SK-N-SH (cell line): ENCODE measurements around the gene GAS2L1. TPM values are rescaled to one million over a fixed set of nuclear protein-coding genes. Genes with fewer than 3 reads are reported as not detected.

Experiments
- CTCF ChIA-PET: fragments of 300-600, 350-600 bp; formaldehyde crosslinking; extraction: SDS; loops from one replicate; lab custom pipeline; 2021; lab: Yijun Ruan, JAX
- POLR2A ChIA-PET: fragments of 350-600 bp; sonication (Branson Sonifier 250); formaldehyde crosslinking; extraction: SDS; loops from one replicate; lab custom pipeline; 2020; ENCODE audit warnings: antibody characterized with exemption, inconsistent platforms; lab: Yijun Ruan, JAX
- DNase-seq: peaks from one replicate; pipeline ENCODE4 v3.0.0; 2012
- H2AFZ ChIP-seq: fragments of 200-600 bp; sonication (generic); 2 replicates; pipeline ENCODE4 v1.8.1; 2016; ENCODE audit warnings: antibody characterized with exemption, mild to moderate bottlenecking, low read depth
- H3F3A ChIP-seq: fragments of 200-600 bp; sonication (generic); replicated peaks from 2 replicates; pipeline ENCODE3; 2016; ENCODE audit warnings: antibody characterized with exemption, mild to moderate bottlenecking; ENCODE audit not compliant: insufficient read depth
- H3K27ac ChIP-seq, 2 experiments: fragments of 200-500 bp in 1 of 2; fragments of 200-600 bp in 1 of 2; sonication (Bioruptor generic) in 1 of 2; sonication (generic), shearing (Covaris generic) in 1 of 2; 2 replicates each; pipeline versions ENCODE4 v1.5.1 to v1.6.1; 2014 to 2016; ENCODE audit warnings: low read depth in 2 of 2, inconsistent platforms in 1 of 2, low read length in 1 of 2, mild to moderate bottlenecking in 1 of 2, mixed read lengths in 1 of 2
- H3K27me3 ChIP-seq: fragments of 200-600 bp; sonication (generic), shearing (Covaris generic); 2 replicates; pipeline ENCODE4 v1.6.1; 2016; ENCODE audit warnings: mixed run types; ENCODE audit not compliant: insufficient read depth
- H3K36me3 ChIP-seq, 2 experiments: fragments of 200-500 bp in 1 of 2; fragments of 200-600 bp in 1 of 2; sonication (Bioruptor generic) in 1 of 2; sonication (generic) in 1 of 2; replicated peaks in 1 of 2; 2 replicates each; pipeline versions ENCODE3 to v1.5.1; 2014 to 2016; ENCODE audit warnings: low read length in 1 of 2, mild to moderate bottlenecking in 1 of 2; ENCODE audit not compliant: insufficient read depth in 2 of 2, control insufficient read depth in 1 of 2
- H3K4me1 ChIP-seq, 2 experiments: fragments of 200-500 bp in 1 of 2; fragments of 200-600 bp in 1 of 2; sonication (Bioruptor generic) in 1 of 2; sonication (generic), shearing (Covaris generic) in 1 of 2; 2 replicates each; pipeline versions ENCODE4 v1.5.1 to v1.6.1; 2014 to 2016; ENCODE audit warnings: low read depth in 1 of 2, low read length in 1 of 2, mixed run types in 1 of 2; ENCODE audit not compliant: insufficient read depth in 2 of 2, control insufficient read depth in 1 of 2
- H3K4me2 ChIP-seq: fragments of 200-600 bp; sonication (generic), shearing (Covaris generic); 2 replicates; pipeline ENCODE4 v1.6.1; 2017; ENCODE audit warnings: mixed run types
- H3K4me3 ChIP-seq, 2 experiments: fragments of 200-500 bp in 1 of 2; fragments of 200-600 bp in 1 of 2; sonication (Bioruptor generic) in 1 of 2; sonication (generic), shearing (Covaris generic) in 1 of 2; 2 replicates each; pipeline versions ENCODE4 v1.5.1 to v1.8.1; 2014 to 2016; ENCODE audit warnings: low read depth in 2 of 2, inconsistent platforms in 1 of 2, low read length in 1 of 2, mild to moderate bottlenecking in 1 of 2, mixed read lengths in 1 of 2, moderate library complexity in 1 of 2
- H3K79me2 ChIP-seq: fragments of 200-600 bp; sonication (generic); 2 replicates; pipeline ENCODE4 v1.8.1; 2017; ENCODE audit warnings: mild to moderate bottlenecking; ENCODE audit not compliant: insufficient read depth
- H3K9ac ChIP-seq: fragments of 200-600 bp; sonication (generic); 2 replicates; pipeline ENCODE4 v1.6.1; 2017; ENCODE audit warnings: mixed run types
- H3K9me2 ChIP-seq: fragments of 200-600 bp; sonication (generic); 2 replicates; pipeline ENCODE4 v1.6.1; 2017; ENCODE audit warnings: mixed run types
- H3K9me3 ChIP-seq: fragments of 200-600 bp; sonication (generic); 2 replicates; pipeline ENCODE4 v1.6.1; 2017; ENCODE audit warnings: mixed run types, mild to moderate bottlenecking, moderate library complexity
- H4K20me1 ChIP-seq: fragments of 200-600 bp; sonication (generic); 2 replicates; pipeline ENCODE4 v1.6.1; 2017; ENCODE audit warnings: mild to moderate bottlenecking, mixed run types; ENCODE audit not compliant: insufficient read depth
- CTCF ChIP-seq: fragments of 200-600 bp; sonication (generic); IDR thresholded peaks from 2 replicates; pipeline ENCODE4 v1.6.1; 2017; ENCODE audit warnings: antibody characterized with exemption, mild to moderate bottlenecking, moderate library complexity
- EZH2phosphoT487 ChIP-seq: fragments of 200-600 bp; sonication (generic); IDR thresholded peaks from 2 replicates; pipeline ENCODE4 v1.6.1; 2017; ENCODE audit warnings: low read depth, mixed run types, mild to moderate bottlenecking, antibody characterized with exemption, moderate library complexity, borderline replicate concordance
- FOSL2 ChIP-seq: IDR thresholded peaks from 2 replicates; pipeline ENCODE4 v1.4.0; 2012; ENCODE audit warnings: low read depth, mild to moderate bottlenecking, moderate library complexity, borderline replicate concordance
- FOXM1 ChIP-seq: IDR thresholded peaks from 2 replicates; pipeline ENCODE4 v1.4.0; 2012; ENCODE audit warnings: low read depth, mild to moderate bottlenecking
- MAX ChIP-seq: IDR thresholded peaks from 2 replicates; pipeline ENCODE4 v1.4.0; 2012; ENCODE audit warnings: low read depth
- MEF2A ChIP-seq: IDR thresholded peaks from 2 replicates; pipeline ENCODE4 v1.4.0; 2012; ENCODE audit warnings: low read depth, borderline replicate concordance
- MXI1 ChIP-seq: IDR thresholded peaks from 2 replicates; pipeline ENCODE4 v1.6.1; 2012; ENCODE audit warnings: mild to moderate bottlenecking, low read depth, low read length, improper control_type of control experiment
- NRF1 ChIP-seq: IDR thresholded peaks from 2 replicates; pipeline ENCODE4 v1.6.1; 2012; ENCODE audit warnings: low read depth, mild to moderate bottlenecking, low read length
- RAD21 ChIP-seq: IDR thresholded peaks from 2 replicates; pipeline ENCODE4 v1.6.1; 2012; ENCODE audit warnings: mild to moderate bottlenecking, low read length
- RCOR1 ChIP-seq: fragments of 150-350 bp; IDR thresholded peaks from 2 replicates; pipeline ENCODE4 v1.6.1; 2017; ENCODE audit warnings: antibody characterized with exemption, low read length
- RFX5 ChIP-seq: IDR thresholded peaks from 2 replicates; pipeline ENCODE4 v1.6.1; 2012; ENCODE audit warnings: mild to moderate bottlenecking, improper control_type of control experiment, low read length
- RXRA ChIP-seq: IDR thresholded peaks from 2 replicates; pipeline ENCODE4 v1.4.0; 2012; ENCODE audit warnings: low read depth, mild to moderate bottlenecking, borderline replicate concordance
- SIN3A ChIP-seq: IDR thresholded peaks from 2 replicates; pipeline ENCODE4 v1.6.1; 2012; ENCODE audit warnings: low read depth, mild to moderate bottlenecking, low read length, moderate library complexity, borderline replicate concordance
- SMC3 ChIP-seq: IDR thresholded peaks from 2 replicates; pipeline ENCODE4 v1.6.1; 2012; ENCODE audit warnings: low read depth, low read length, improper control_type of control experiment
- USF1 ChIP-seq: IDR thresholded peaks from 2 replicates; pipeline ENCODE4 v1.4.0; 2012; ENCODE audit warnings: low read depth, borderline replicate concordance
- ZBTB33 ChIP-seq: IDR thresholded peaks from 2 replicates; pipeline ENCODE4 v1.4.0; 2012; ENCODE audit warnings: low read depth, borderline replicate concordance
- WGBS: methylation state at CpG from one replicate; pipeline ENCODE4 v1.1.6; 2017; ENCODE audit warnings: low lambda C conversion rate; 5-methylcytosine and 5-hydroxymethylcytosine counted together
- polyA plus RNA-seq, 3 experiments: library from polyadenylated mRNA; depleted of rRNA; stranded (reverse); fragments of >200 nt; gene quantifications; 2 replicates each; pipeline ENCODE4 v1.2.3, GENCODE V29; 2012

The GAS2L1 gene
- polyA plus RNA-seq, 1 of the 3 experiments (the other 2 are of a cell fraction), result 21.8 TPM

GRCh38 chr22:29308148-29308790 is 1.8 kb downstream of the GAS2L1 start:
- Histone ChIP-seq H3K9ac (no peak overlapping the region), H3K4me3 (peak overlapping the region in 1 of 2 experiments; percentile 85; a peak in 3 of 4 replicates), H3K79me2 (peaks cover 30% of the 10 kb centered on the region), H3K9me2 (no peaks in the 10 kb centered on the region), H2AFZ (no peak overlapping the region), H3K4me1 (peaks cover 18 to 38% of the 10 kb centered on the region in 2 experiments; a peak in 3 of 4 replicates), H3K27ac (peak overlapping the region in 1 of 2 experiments; percentile 88; a peak in 1 of 4 replicates), H3K36me3 (peaks cover 6 to 7% of the 10 kb centered on the region in 2 experiments), H3K27me3 (no peaks in the 10 kb centered on the region), H4K20me1 (peaks cover 13% of the 10 kb centered on the region; the same call in 1 of the 2 replicates), H3F3A (peaks cover 5% of the 10 kb centered on the region), H3K9me3 (no peaks in the 10 kb centered on the region), H3K4me2 (peak overlapping the region; percentile 91)
- WGBS, result 98% methylated on average over 17 of the region's 50 CpGs
- TF ChIP-seq ZBTB33 (no peak), SIN3A (no peak), EZH2phosphoT487 (no peak), SMC3 (no peak)
- DNase-seq, result peak; percentile 24
- ChIA-PET CTCF (interaction anchor here (1.1 to 1.7 kb wide), 2 partner anchors 12 to 51 kb away, joined by 4 to 8 read pairs; no protein-coding TSS in a partner anchor), POLR2A (no interaction called here)

- ChIA-PET POLR2A (no interaction called here), CTCF (interaction anchor here (1.1 to 1.7 kb wide), 2 partner anchors 12 to 50 kb away, joined by 4 to 8 read pairs; no protein-coding TSS in a partner anchor)
- H3K36me3 ChIP-seq, result peaks cover 6 to 7% of the 10 kb centered on the region in 2 experiments
- H3K9me2 ChIP-seq, result no peaks in the 10 kb centered on the region
- 0 out of 2 replicates have a peak, but pooled peaks cover 1% of the 10 kb centered on the region for H3K27me3 ChIP-seq
- no peak overlapping the region for H3K9ac ChIP-seq
- H4K20me1 ChIP-seq, result peaks cover 13% of the 10 kb centered on the region; the same call in 1 of the 2 replicates
- peak overlapping the region in 1 of 2 experiments; percentile 88; a peak in 1 of 4 replicates for H3K27ac ChIP-seq
- peaks cover 5% of the 10 kb centered on the region for H3F3A ChIP-seq
- H3K4me2 ChIP-seq, result peak overlapping the region; percentile 91
- H2AFZ ChIP-seq, result no peak overlapping the region
- peak; percentile 39 for DNase-seq
- H3K4me3 ChIP-seq, result peak overlapping the region in 1 of 2 experiments; percentile 26; a peak in 1 of 4 replicates
- TF ChIP-seq RCOR1 (no peak), ZBTB33 (no peak), NRF1 (no peak), FOXM1 (no peak), RFX5 (no peak), RXRA (no peak), MXI1 (no peak), CTCF (no peak), RAD21 (no peak), MEF2A (no peak), FOSL2 (no peak), MAX (no peak), USF1 (no peak)
- peaks cover 18 to 35% of the 10 kb centered on the region in 2 experiments; a peak in 3 of 4 replicates for H3K4me1 ChIP-seq
- peaks cover 30% of the 10 kb centered on the region for H3K79me2 ChIP-seq
- H3K9me3 ChIP-seq, result no peaks in the 10 kb centered on the region
- 81% methylated on average over 12 of the region's 13 CpGs for WGBS
Measured at GRCh38 chr22:29308791-29309262, 2.4 kb downstream of the GAS2L1 start.
